Measurements from ENCODE around the gene CARHSP1.

DNA sequence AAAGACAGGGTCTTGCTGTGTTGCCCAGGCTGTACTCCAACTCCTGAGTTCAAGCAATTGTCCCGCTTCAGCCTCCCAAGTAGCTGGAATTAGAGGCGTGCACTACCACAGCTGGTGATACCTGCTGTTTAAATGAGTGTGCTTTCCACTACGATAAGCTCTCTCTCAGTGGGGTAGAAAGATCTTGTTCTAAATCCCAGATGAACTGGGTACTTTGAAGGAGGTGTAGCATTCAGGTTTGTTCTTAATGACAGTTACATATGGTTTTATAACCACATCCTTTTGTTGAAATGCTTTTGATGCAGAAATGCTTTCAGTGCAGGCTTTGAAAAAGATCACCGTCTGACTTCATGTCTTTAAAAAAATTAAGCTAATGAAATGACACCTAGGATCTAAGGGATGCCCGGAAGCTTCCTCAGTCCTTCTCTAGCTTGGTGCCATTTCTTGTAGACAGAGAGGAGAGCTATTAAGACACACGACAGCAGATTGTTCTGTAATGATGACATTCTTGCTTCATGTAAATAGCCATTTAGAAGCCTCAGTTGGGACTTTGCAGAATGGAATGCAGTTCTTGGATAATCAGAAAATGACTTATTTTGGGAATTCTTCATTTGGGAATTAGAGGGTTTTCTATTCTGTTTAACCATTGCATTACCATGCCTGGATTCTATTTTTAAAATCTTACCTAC is 51.7 kb downstream of the CARHSP1 start:
- TF ChIP-seq, protein P1, sequence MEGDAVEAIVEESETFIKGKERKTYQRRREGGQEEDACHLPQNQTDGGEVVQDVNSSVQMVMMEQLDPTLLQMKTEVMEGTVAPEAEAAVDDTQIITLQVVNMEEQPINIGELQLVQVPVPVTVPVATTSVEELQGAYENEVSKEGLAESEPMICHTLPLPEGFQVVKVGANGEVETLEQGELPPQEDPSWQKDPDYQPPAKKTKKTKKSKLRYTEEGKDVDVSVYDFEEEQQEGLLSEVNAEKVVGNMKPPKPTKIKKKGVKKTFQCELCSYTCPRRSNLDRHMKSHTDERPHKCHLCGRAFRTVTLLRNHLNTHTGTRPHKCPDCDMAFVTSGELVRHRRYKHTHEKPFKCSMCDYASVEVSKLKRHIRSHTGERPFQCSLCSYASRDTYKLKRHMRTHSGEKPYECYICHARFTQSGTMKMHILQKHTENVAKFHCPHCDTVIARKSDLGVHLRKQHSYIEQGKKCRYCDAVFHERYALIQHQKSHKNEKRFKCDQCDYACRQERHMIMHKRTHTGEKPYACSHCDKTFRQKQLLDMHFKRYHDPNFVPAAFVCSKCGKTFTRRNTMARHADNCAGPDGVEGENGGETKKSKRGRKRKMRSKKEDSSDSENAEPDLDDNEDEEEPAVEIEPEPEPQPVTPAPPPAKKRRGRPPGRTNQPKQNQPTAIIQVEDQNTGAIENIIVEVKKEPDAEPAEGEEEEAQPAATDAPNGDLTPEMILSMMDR (IDR thresholded peaks at IDR 0.05) = no peak
- TF ChIP-seq EZH2phosphoT487 (IDR thresholded peaks at IDR 0.05) = no peak
